Femur (tissue), 1 donor: ENCODE data around the gene ARHGEF7.

Experiments used
- DNase-seq: peaks from one replicate; pipeline ENCODE4 v3.0.0-alpha.2; 2017

ARHGEF7 gene

GRCh38 chr13:111228262-111229144 is 113.4 kb downstream of the ARHGEF7 start:
- no peak for DNase-seq

GRCh38 chr13:111230385-111230930 is 115.3 kb downstream of the ARHGEF7 start:
- no peak for DNase-seq

DNA sequence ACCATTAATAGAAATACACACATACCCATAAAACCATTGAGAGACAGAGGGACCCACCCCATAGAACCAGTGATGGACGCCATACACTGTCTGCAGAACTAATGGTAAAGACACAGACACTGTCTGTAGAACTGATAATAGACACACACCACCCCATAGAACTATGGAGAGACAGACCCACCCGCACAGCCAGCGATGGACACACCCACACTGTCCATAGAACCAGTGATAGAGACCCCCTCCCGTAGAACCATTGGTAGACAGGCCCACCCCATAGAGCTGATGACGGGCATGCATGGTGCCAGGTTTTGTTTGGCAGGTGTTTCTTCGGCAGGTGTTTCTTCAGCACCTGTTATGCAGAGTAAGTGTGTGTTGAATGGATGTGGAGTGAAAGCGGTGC is 117.1 kb downstream of the ARHGEF7 start:
- no peak for DNase-seq

GRCh38 chr13:111233080-111233479 is 118.0 kb downstream of the ARHGEF7 start:
- DNase-seq = no peak

DNA sequence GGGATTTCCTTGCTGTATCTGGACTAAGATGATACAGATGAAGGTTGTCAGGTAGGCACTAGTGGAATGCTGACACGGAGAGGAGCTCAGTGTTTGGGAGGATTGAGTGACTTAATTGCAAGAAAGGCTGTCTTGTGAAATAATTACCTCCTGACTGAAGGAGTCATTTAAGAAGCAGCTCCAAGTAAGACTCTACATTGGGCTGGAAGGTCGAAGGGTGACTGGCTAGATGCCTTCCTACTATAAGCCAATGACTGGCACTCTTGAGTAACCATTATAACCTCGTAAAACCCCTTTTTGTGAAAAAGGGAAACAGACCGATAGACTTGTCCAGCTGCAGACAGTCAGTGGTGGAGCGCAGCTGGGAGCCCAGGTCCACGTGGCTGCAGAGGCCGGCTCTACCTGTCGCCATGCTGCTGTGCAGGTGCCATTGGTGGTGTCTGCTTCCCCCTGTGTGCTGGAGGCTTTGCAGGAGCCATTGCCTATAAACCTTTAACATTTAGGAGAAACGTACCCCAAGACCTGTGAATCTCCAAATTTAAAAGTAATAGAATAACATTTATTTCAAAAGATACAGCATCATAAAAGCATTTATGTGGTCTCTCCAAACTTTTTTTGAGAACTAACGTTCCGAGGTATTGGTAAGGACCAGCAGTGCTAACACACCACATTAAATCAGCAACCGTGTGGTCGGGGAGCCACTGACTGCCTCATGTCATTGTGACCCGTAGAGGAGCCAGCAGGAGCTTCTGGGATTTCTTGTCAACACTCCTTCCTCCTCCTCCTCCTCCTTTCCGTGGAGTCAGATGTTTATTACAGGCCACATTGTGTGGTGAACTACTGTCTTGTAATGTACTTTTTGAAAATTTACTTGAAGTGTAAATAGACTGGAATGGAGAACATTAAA is 124.9 kb downstream of the ARHGEF7 start:
- DNase-seq = no peak

DNA sequence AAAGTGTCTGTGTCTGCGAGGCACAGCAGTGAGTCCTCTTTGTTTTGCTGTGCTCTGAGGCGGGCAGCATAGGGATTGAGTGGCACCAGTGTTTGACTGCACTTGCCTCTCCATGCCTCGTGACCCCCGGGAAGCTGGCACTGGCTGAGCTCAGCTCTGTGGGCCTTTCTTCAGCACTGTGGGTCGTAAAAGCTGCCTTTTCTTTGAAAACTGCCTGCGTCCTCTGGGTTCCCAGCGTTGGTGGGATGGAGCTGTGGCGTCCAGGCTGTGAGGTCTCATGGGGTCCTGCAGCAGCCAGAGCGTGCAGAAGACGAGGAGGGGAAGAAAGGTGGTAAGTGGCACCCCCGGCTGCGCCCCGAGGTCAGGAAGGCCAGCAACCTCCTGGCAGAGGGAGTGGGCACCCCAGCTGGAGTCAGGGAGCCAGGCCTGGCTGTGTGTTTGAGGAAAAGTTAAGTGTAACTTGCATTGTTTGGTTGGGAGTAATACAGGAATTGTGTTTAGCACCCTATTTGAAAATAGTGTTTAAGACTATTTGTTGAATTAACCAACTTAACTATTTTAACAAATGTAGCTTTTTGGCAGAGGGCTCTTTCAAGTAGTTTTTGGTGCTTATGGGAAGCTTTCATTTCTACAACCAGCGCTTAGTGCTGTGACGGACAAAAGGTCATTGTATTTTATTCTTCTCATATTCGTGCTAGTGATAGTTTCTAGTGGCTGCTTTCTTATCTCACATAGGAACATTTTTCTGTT is 126.1 kb downstream of the ARHGEF7 start:
- DNase-seq = no peak

DNA sequence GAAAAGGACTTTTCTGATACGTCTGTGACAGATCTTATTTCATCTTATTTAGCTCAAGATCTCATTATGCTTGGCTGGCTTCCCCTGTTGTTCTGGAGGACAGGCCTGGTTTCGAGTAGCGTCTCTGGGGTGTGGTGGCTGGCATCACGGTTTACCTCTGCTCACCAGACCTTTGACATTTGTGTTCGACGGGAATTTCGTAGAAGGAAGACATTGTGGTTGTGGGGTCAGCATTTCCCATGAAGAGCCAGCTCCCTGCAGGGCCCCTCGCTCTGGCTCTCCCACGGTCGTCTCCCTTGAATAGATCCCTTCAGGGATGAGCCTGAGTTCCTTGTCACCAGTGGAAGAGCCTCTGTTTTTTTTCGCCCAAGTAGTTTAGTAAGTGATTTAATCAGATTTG is 126.8 kb downstream of the ARHGEF7 start:
- no peak for DNase-seq

- DNase-seq = no peak
Observed at GRCh38 chr13:111242585-111242984, 127.5 kb downstream of the ARHGEF7 start.

GRCh38 chr13:111243981-111244380 is 128.9 kb downstream of the ARHGEF7 start:
- no peak for DNase-seq

DNA sequence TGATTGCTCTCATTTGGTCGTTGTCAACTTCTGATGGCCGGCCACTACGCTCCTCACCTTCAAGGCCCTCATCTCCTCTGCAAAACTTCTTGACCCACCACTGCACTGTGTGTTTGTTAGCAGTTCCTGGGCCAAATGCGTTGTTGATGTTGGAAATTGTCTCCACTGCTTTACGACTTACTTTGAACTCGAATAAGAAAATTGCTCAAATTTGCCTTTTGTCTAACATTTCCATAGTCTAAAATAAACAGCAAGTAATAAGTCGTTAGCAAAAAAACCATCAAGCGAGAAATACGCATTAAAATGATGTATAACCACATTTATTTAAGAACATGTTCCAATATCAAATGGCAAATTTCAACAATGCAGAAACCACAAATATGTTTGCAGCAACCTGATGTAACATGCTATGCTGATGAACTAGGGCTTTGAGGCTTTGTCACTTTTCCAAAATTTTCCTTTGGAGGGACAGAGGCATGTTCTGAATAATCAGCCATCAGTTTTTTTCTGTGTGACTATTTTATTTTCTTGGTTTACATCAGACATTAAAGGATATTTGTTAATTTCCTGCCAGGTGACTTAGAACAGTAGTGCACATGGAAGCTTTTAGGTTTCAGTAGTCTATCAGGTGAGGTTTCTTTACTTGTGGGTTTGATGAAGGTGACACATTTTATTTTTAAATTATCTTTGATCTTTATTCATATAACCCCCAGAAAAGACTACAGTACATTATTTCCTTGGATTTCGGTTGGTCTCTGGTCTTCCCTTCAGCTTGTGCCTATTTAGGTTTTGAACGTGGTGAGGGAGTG is 130.7 kb downstream of the ARHGEF7 start:
- no peak for DNase-seq

- no peak for DNase-seq
Observed at GRCh38 chr13:111247552-111247951, 132.4 kb downstream of the ARHGEF7 start.

GRCh38 chr13:111248822-111249221 is 133.7 kb downstream of the ARHGEF7 start:
- no peak for DNase-seq

- DNase-seq = no peak
Observed at GRCh38 chr13:111249637-111250360, 134.7 kb downstream of the ARHGEF7 start.

DNA sequence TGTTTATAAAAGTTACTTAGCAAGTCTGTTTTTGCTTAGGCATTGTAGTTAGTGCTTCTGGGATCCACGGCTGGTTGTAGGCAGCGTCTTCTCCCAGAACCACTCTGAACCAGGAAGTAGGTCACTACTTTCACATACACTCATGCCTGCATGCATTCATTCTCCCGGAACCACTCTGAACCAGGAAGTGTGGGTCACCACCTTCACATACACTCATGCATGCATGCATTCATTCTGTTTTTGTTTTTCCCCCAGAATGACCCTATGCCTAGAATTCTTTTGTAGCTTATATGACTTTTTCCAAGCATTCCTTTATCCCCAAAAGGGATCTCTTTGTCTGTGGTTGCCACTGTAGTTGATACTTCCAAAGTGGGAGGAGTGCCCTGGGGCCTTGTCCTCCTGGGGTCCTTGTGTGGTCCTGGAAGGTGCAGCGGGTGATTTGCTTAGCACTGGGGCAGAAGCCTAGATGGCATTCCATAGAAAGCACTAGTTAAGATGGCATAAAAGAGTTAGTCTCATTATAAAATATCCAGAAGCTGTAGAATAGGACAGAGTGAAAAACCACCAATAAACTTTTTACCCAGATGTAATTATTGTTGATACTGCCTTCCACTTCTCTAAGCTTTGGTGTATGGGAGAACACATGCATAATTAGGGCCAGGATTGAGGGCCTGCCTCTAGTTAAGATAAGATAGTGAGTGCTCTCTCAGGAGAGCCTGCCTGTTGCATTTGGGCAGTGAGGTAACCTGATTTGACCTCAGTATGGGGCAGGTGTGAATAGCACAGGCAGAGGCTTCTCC is 136.7 kb downstream of the ARHGEF7 start:
- no peak for DNase-seq

- no peak for DNase-seq
Observed at GRCh38 chr13:111252446-111253364, 137.6 kb downstream of the ARHGEF7 start.

- no peak for DNase-seq
Observed at GRCh38 chr13:111253365-111253872, 138.3 kb downstream of the ARHGEF7 start.

- DNase-seq = no peak
Observed at GRCh38 chr13:111255228-111255790, 140.2 kb downstream of the ARHGEF7 start.

DNA sequence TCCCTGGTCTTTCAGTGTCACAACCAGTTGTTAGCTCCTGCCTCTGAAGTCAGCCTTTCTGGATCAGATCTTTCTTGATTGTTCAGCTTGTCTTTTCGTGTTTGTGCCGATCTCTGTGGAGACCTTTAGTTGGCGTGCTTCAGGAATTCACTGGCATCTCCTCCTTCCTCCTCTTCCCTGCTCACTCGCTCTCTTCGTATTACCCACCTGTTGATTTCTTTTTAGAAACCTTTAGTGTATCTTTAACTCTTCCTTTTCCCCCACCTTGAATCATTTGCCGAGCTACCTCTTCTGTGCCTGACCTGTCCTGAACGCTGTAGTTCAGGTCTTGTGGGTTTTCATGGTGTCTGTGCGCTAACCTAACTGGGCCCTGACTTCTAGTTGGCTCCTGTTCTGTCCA is 141.3 kb downstream of the ARHGEF7 start:
- DNase-seq = no peak

- no peak for DNase-seq
Observed at GRCh38 chr13:111256946-111257345, 141.8 kb downstream of the ARHGEF7 start.
